22Rv1 (cell line): ENCODE measurements around the gene SLC2A2.

ENCODE experiments used
- ZFX ChIP-seq: fragments of 450-650 bp; IDR thresholded peaks from 2 replicates; pipeline ENCODE4 v1.6.1; 2017; ENCODE audit warnings: antibody characterized with exemption, borderline replicate concordance
- TF ChIP-seq, protein P1 (sequence below): fragments of 450-650 bp; IDR thresholded peaks from 2 replicates; pipeline ENCODE4 v1.5.1; 2017; ENCODE audit warnings: mild to moderate bottlenecking

DNA sequence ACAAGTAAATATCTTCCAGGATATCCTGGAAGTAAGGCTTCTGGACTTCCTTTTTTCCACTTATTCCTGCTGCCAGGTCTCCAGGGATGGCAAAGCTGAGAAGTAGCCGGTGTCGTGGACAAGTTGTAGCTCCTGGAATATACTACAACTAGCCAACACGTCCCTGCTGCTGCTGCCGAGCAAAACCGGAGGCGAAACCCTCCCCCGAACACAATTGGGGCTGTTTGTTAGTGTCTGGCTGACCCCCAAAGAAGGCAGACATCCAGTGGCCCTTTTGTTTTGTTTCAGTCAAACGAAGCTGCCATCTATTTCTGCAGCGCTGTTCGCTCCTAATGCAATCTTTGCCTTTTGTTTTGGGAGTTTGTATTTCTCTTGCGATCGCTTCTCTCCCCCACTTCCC is 72.8 kb downstream of the SLC2A2 start:
- TF ChIP-seq, protein P1, sequence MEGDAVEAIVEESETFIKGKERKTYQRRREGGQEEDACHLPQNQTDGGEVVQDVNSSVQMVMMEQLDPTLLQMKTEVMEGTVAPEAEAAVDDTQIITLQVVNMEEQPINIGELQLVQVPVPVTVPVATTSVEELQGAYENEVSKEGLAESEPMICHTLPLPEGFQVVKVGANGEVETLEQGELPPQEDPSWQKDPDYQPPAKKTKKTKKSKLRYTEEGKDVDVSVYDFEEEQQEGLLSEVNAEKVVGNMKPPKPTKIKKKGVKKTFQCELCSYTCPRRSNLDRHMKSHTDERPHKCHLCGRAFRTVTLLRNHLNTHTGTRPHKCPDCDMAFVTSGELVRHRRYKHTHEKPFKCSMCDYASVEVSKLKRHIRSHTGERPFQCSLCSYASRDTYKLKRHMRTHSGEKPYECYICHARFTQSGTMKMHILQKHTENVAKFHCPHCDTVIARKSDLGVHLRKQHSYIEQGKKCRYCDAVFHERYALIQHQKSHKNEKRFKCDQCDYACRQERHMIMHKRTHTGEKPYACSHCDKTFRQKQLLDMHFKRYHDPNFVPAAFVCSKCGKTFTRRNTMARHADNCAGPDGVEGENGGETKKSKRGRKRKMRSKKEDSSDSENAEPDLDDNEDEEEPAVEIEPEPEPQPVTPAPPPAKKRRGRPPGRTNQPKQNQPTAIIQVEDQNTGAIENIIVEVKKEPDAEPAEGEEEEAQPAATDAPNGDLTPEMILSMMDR = no peak
- TF ChIP-seq ZFX = no peak
